ENCODE results near the gene KIAA0408.

Gene KIAA0408

DNA sequence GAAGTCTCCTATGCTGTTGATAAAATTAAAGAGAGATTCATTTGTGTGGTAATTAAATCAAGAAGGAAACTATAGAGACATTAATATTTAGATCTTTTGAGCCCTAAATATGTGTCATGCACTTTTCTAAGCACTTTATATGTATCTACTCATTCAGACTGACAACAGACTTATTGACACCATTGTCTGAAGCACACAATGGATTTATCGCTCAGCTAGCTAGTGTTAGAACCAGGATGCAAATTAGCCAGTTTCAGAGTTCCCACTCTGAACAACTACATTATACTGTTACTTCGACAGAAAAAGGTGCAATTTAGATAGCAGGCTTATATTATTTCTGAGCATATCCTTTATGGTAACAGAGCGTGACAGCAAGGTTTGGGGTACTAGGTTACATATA, 27.7 kb upstream of the KIAA0408 start:
- no peak for DNase-seq (ENCODE audit: low read depth)
- H3K4me3 ChIP-seq (ENCODE audit: low read length): no peak overlapping the region
- no peak for TF ChIP-seq CTCF (conservative IDR thresholded peaks at IDR 0.05; ENCODE audit: low read length)

GRCh38 chr6:127484212-127484863, 25.1 kb upstream of the KIAA0408 start:
- no peak for TF ChIP-seq CTCF (conservative IDR thresholded peaks at IDR 0.05; ENCODE audit: low read length)
- H3K4me3 ChIP-seq (ENCODE audit: low read length): peak overlapping the region; percentile 35
- peak; percentile 53 for DNase-seq (ENCODE audit: low read depth)

DNA sequence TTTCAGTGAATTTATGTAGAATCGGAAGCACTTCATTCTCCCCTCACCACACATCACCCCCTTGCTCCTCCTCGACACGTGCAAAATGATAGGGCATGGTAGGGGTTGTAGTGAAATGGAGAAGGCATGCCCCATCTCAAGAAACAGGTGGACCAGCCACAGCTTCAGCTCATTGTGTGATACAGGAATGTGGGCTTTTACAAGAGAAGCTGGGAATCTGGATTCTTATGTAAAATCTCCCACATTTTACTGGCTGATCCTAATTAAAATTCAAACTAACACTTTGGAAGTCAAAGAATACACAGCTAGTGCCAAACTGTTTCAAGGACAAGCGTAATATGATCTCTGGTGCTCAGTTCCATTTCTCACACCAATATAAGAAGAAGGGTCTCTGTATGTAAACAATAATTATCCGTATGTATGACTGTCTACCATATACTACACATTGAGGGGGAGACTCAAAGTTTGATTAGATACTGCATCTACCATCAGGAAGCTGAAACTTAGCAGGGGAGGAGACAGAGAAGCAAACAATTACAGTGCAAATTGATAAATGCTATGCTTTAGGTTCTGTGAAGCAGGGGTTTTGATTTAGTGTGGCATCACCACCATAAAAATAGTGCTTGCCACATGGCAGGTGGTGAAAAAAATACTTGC, 24.3 kb upstream of the KIAA0408 start:
- no peak for DNase-seq (ENCODE audit: low read depth)
- TF ChIP-seq CTCF (conservative IDR thresholded peaks at IDR 0.05; ENCODE audit: low read length): no peak

GRCh38 chr6:127482325-127482724, 23.1 kb upstream of the KIAA0408 start:
- TF ChIP-seq CTCF (conservative IDR thresholded peaks at IDR 0.05; ENCODE audit: low read length): no peak
- no peak overlapping the region for H3K4me3 ChIP-seq (ENCODE audit: low read length)
- DNase-seq (ENCODE audit: low read depth): no peak

More for the DNA sequence above, 24.3 kb upstream of the KIAA0408 start:
- H3K4me3 ChIP-seq (ENCODE audit: low read length): peak overlapping the region; percentile 35

DNA sequence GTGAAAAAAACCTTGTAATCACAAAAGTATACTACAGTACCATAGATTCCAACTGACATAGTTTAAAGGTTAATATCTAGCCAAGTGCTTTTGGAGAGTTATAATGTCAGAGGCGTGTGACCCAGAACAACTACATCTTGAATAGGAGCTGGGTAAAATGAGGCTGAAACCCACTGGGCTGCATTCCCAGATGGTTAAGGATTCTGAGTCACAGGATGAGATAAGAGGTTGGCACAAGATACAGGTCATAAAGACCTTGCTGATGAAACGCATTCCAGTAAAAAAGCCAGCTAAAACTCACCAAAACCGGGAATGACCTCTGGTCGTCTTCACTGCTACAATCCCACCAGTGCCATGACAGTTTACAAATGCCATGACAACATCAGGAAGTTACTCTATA, 22.4 kb upstream of the KIAA0408 start:
- DNase-seq (ENCODE audit: low read depth): peak; percentile 30
- H3K4me3 ChIP-seq (ENCODE audit: low read length): no peak overlapping the region
- TF ChIP-seq CTCF (conservative IDR thresholded peaks at IDR 0.05; ENCODE audit: low read length): no peak

DNA sequence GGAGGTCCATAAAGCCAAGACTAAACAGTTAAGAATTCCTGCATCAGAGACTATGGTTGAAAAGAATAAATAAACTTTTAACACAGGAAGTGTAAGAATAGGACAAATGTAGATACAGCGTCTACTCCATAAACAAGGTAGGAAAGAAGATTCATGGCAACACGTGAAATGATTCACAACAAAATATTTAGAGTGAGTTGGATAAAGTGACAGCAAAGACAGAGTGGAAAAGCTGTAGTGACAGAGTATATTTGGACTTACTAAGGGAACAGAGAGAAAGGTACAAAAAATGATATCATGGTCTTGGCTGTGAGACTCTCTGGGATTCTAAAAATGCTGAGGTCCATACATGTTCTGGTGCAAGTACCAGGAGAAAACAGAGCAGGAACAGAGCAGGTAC, 21.9 kb upstream of the KIAA0408 start:
- no peak overlapping the region for H3K4me3 ChIP-seq (ENCODE audit: low read length)
- no peak for TF ChIP-seq CTCF (conservative IDR thresholded peaks at IDR 0.05; ENCODE audit: low read length)
- DNase-seq (ENCODE audit: low read depth): no peak

GRCh38 chr6:127477658-127478057, 18.5 kb upstream of the KIAA0408 start:
- DNase-seq (ENCODE audit: low read depth): no peak
- H3K4me3 ChIP-seq (ENCODE audit: low read length): no peak overlapping the region
- no peak for TF ChIP-seq CTCF (conservative IDR thresholded peaks at IDR 0.05; ENCODE audit: low read length)

Data from AG10803 (cell line).